B cell (primary cell): Measurements from ENCODE around the gene PNKD. TPM values are rescaled to one million over a fixed set of nuclear protein-coding genes. Genes with fewer than 3 reads are reported as not detected.

Experiments
- ATAC-seq: fragments of 200-7000 bp; cut with Tn5 transposase; one replicate; pipeline ENCODE4 v1.10.0; 2021; ENCODE audit warnings: low read depth, mild to moderate bottlenecking, moderate number of reproducible peaks, moderate library complexity
- CTCF ChIA-PET: fragments of 350-600 bp; sonication (Branson Sonifier 250); formaldehyde crosslinking; loops from one replicate; lab custom pipeline; 2021; ENCODE audit warnings: antibody characterized with exemption, inconsistent platforms; lab: Charles Lee
- POLR2A ChIA-PET: fragments of 350-600 bp; sonication (Branson Sonifier 250); formaldehyde crosslinking; loops from one replicate; lab custom pipeline; 2021; ENCODE audit warnings: antibody characterized with exemption; lab: Charles Lee
- DNase-seq: peaks from one replicate; pipeline ENCODE4 v3.0.0; 2013
- H2AFZ ChIP-seq: 2 replicates; pipeline ENCODE4 v1.6.1; 2012; ENCODE audit warnings: mild to moderate bottlenecking, low read depth, low read length; ENCODE audit not compliant: insufficient read depth, poor library complexity, severe bottlenecking
- H3K27ac ChIP-seq, 2 donors: 1 replicate in 1 of 2; 2 replicates in 1 of 2; pipeline ENCODE4 v1.5.1; 2012 to 2013; ENCODE audit warnings: low read length in 2 of 2, mild to moderate bottlenecking in 2 of 2, moderate library complexity in 1 of 2
- H3K27me3 ChIP-seq, 4 experiments: fragments of 200-600 bp in 1 of 4; sonication (generic) in 1 of 4; replicated peaks in 1 of 4; 1 replicate in 2 of 4; 2 replicates in 2 of 4; pipeline versions ENCODE4 v1.6.1 to v1.7.0; 2013 to 2016; ENCODE audit warnings: low read length in 3 of 4, mild to moderate bottlenecking in 2 of 4, mixed read lengths in 1 of 4, moderate library complexity in 1 of 4; ENCODE audit not compliant: insufficient read depth in 4 of 4, control insufficient read depth in 3 of 4; ENCODE audit errors: control extremely low read depth in 1 of 4
- H3K36me3 ChIP-seq, 2 experiments: replicated peaks in 1 of 2; 1 replicate in 1 of 2; 2 replicates in 1 of 2; pipeline versions ENCODE4 v1.6.1 to v1.7.1; 2013; ENCODE audit warnings: low read length in 1 of 2; ENCODE audit not compliant: insufficient read depth in 2 of 2, control insufficient read depth in 1 of 2; ENCODE audit errors: control extremely low read depth in 1 of 2, extremely low read depth in 1 of 2
- H3K4me1 ChIP-seq, 2 donors: fragments of 200-600 bp in 1 of 2; sonication (generic) in 1 of 2; 1 replicate in 1 of 2; 2 replicates in 1 of 2; pipeline versions ENCODE4 v1.5.1 to v1.6.1; 2013 to 2017; ENCODE audit warnings: low read length in 2 of 2; ENCODE audit not compliant: control insufficient read depth in 2 of 2, insufficient read depth in 2 of 2
- H3K4me2 ChIP-seq: replicated peaks from 2 replicates; pipeline ENCODE3; 2012; ENCODE audit warnings: mild to moderate bottlenecking, low read depth, low read length; ENCODE audit not compliant: poor library complexity, severe bottlenecking
- H3K4me3 ChIP-seq, 5 experiments: fragments of 200-600 bp in 1 of 5; sonication (generic) in 1 of 5; 1 replicate in 3 of 5; 2 replicates in 2 of 5; pipeline versions ENCODE4 v1.5.1 to v1.7.0; 2011 to 2016; ENCODE audit warnings: low read length in 4 of 5, mild to moderate bottlenecking in 4 of 5, low read depth in 2 of 5, control low read depth in 1 of 5, moderate library complexity in 1 of 5; ENCODE audit not compliant: insufficient read depth in 1 of 5; ENCODE audit errors: control extremely low read depth in 1 of 5, extremely low read depth in 1 of 5
- H3K79me2 ChIP-seq: fragments of 200-600 bp; sonication (generic); one replicate; pipeline ENCODE4 v1.6.0; 2016; ENCODE audit warnings: low read length; ENCODE audit not compliant: control insufficient read depth, insufficient read depth
- H3K9ac ChIP-seq: fragments of 200-600 bp; sonication (generic); 2 replicates; pipeline ENCODE4 v1.6.1; 2017; ENCODE audit warnings: mild to moderate bottlenecking, low read length, moderate library complexity
- H3K9me3 ChIP-seq, 3 donors: one replicate each; pipeline versions ENCODE4 v1.6.1 to v1.7.1; 2013; ENCODE audit warnings: low read length in 2 of 3; ENCODE audit not compliant: control insufficient read depth in 2 of 3, insufficient read depth in 1 of 3; ENCODE audit errors: control extremely low read depth in 1 of 3
- H4K20me1 ChIP-seq: 2 replicates; pipeline ENCODE4 v1.6.0; 2012; ENCODE audit warnings: mild to moderate bottlenecking, low read length; ENCODE audit not compliant: insufficient read depth, control insufficient read depth, poor library complexity, severe bottlenecking
- H3K27ac Mint-ChIP-seq: one replicate; pipeline ENCODE4 v1.8.0; 2021; ENCODE audit warnings: mixed read lengths
- H3K27me3 Mint-ChIP-seq: one replicate; pipeline ENCODE4 v1.8.0; 2021; ENCODE audit warnings: mixed read lengths
- H3K4me1 Mint-ChIP-seq: one replicate; pipeline ENCODE4 v1.8.0; 2021; ENCODE audit warnings: mixed read lengths
- H3K4me3 Mint-ChIP-seq: one replicate; pipeline ENCODE4 v1.8.0; 2021; ENCODE audit warnings: mixed read lengths
- H3K9me3 Mint-ChIP-seq: one replicate; pipeline ENCODE4 v1.8.0; 2022; ENCODE audit warnings: mixed read lengths; ENCODE audit not compliant: insufficient read depth
- CTCF ChIP-seq: fragments of 200-600 bp; IDR thresholded peaks from one replicate; pipeline ENCODE4 v1.8.0; 2022; ENCODE audit warnings: antibody characterized with exemption, mild to moderate bottlenecking
- EZH2 ChIP-seq: IDR thresholded peaks from 2 replicates; pipeline ENCODE4 v1.6.1; 2012; ENCODE audit warnings: borderline replicate concordance, low read depth, mild to moderate bottlenecking, moderate library complexity, low read length; ENCODE audit not compliant: insufficient read depth, poor library complexity, severe bottlenecking
- WGBS: methylation state at CpG from one replicate; pipeline ENCODE4 v1.1.5; 2013; ENCODE audit warnings: missing lambda C conversion rate; ENCODE audit not compliant: insufficient coverage; 5-methylcytosine and 5-hydroxymethylcytosine counted together
- intact Hi-C: fragments of 100-400 bp; cut with micrococcal nuclease; formaldehyde crosslinking; loops from one replicate; pipeline ENCODE4 v1.10.0; 2022
- polyA plus RNA-seq: library from polyadenylated mRNA; depleted of rRNA; stranded (reverse); fragments of >200 nt; gene quantifications from 2 replicates; pipeline ENCODE4 v1.2.3, GENCODE V29; 2012
- total RNA-seq, 2 donors: library from RNA; stranded (reverse); fragments of 120-200 nt in 1 of 2; gene quantifications; 1 replicate in 1 of 2; 2 replicates in 1 of 2; pipeline versions ENCODE4 v1.2.3 to v1.2.4, GENCODE V29; 2013 to 2022

The PNKD gene
- total and polyA plus RNA-seq, 2 donors (not counting 1 experiment from before 2014, with no cell fraction given), result 29.7 to 55.8 TPM

- peak overlapping the region; percentile 72 for H2AFZ ChIP-seq
- WGBS, result 14% methylated on average over 10 of the region's 12 CpGs
- H3K36me3 ChIP-seq, result no peaks in the 10 kb centered on the region
- intact Hi-C loops, result loop anchor here (1.0 to 5.0 kb wide), 8 partner anchors 10 to 591 kb away; partner anchors contain the start of genes CATIP, CNOT9, USP37 and WNT10A
- POLR2A ChIA-PET, result interaction anchor here (0.6 to 3.4 kb wide), 7 partner anchors 16 to 105 kb away, joined by 3 to 32 read pairs (median 6); partner anchors contain the start of genes AAMP, CATIP and PNKD
- TF ChIP-seq CTCF (no peak), EZH2 (no peak)
- Mint-ChIP-seq H3K4me1 (peaks cover 69% of the 10 kb centered on the region), H3K9me3 (no peaks in the 10 kb centered on the region), H3K4me3 (peak overlapping the region; percentile 89), H3K27me3 (no peaks in the 10 kb centered on the region), H3K27ac (peak overlapping the region; percentile 93)
- peak overlapping the region; percentile 93 for H3K4me2 ChIP-seq
- ATAC-seq (no peak), DNase-seq (peak; percentile 60)
- H3K4me3 ChIP-seq, result peak overlapping the region; percentile 50 to 95 (median 87)
- peaks cover 77% of the 10 kb centered on the region for H3K79me2 ChIP-seq
- H4K20me1 ChIP-seq, result no peaks in the 10 kb centered on the region
- CTCF ChIA-PET, result interaction anchor here (0.8 to 15.5 kb wide), 14 partner anchors 8 to 124 kb away, joined by 3 to 331 read pairs (median 6); partner anchors contain the start of genes AAMP, CATIP and PNKD
- H3K9me3 ChIP-seq, result no peaks in the 10 kb centered on the region
- peaks cover 64 to 79% of the 10 kb centered on the region in 2 donors for H3K4me1 ChIP-seq
- H3K27me3 ChIP-seq, result no peaks in the 10 kb centered on the region
- H3K9ac ChIP-seq, result peak overlapping the region; percentile 97
- peak overlapping the region; percentile 92 to 98 for H3K27ac ChIP-seq
Observed at GRCh38 chr2:218291318-218292047, 21.2 kb downstream of the PNKD start.
